ENCODE measurements around the gene KANSL1.

The KANSL1 gene

GRCh38 chr17:46110219-46110618, 83.0 kb downstream of the KANSL1 start:
- peaks cover 99% of the 10 kb centered on the region for H3K79me2 ChIP-seq (ENCODE audit: low read length)
- no peak overlapping the region for H3K27ac ChIP-seq (ENCODE audit: low read length)
- H3K4me2 ChIP-seq (ENCODE audit: low read depth, low read length): no peak overlapping the region
- no peak for DNase-seq
- H3K4me3 ChIP-seq (ENCODE audit: low read length): no peak overlapping the region
- H2AFZ ChIP-seq (ENCODE audit: low read length): no peak overlapping the region
- no peaks in the 10 kb centered on the region for H3F3A ChIP-seq (ENCODE audit: insufficient read depth, low read length)
- no peak for TF ChIP-seq EZH2 (optimal IDR thresholded peaks at IDR 0.05; ENCODE audit: low read depth, low read length)
- no peak for TF ChIP-seq CTCF (IDR thresholded peaks at IDR 0.05; ENCODE audit: low read length)
- no peak for TF ChIP-seq EZH2phosphoT487 (IDR thresholded peaks at IDR 0.05; ENCODE audit: low read length)
- H3K9me2 ChIP-seq (replicated peaks; ENCODE audit: insufficient read depth, low read length): no peaks in the 10 kb centered on the region
- H3K9ac ChIP-seq (ENCODE audit: low read length): no peak overlapping the region
- no peaks in the 10 kb centered on the region for H3K9me3 ChIP-seq (replicated peaks; ENCODE audit: insufficient read depth, low read length)
- H4K20me1 ChIP-seq (ENCODE audit: insufficient read depth, low read length): peaks cover 35% of the 10 kb centered on the region
- no peaks in the 10 kb centered on the region for H3K4me1 ChIP-seq (ENCODE audit: low read length)
- no peaks in the 10 kb centered on the region for H3K27me3 ChIP-seq (replicated peaks; ENCODE audit: insufficient read depth, low read length)
- no peaks in the 10 kb centered on the region for H3K36me3 ChIP-seq (replicated peaks; ENCODE audit: insufficient read depth, low read length)

GRCh38 chr17:46109603-46110189, 83.5 kb downstream of the KANSL1 start:
- H3K9me2 ChIP-seq (replicated peaks; ENCODE audit: insufficient read depth, low read length): no peaks in the 10 kb centered on the region
- no peak overlapping the region for H3K27ac ChIP-seq (ENCODE audit: low read length)
- peaks cover 99% of the 10 kb centered on the region for H3K79me2 ChIP-seq (ENCODE audit: low read length)
- no peak for DNase-seq
- H3K27me3 ChIP-seq (replicated peaks; ENCODE audit: insufficient read depth, low read length): no peaks in the 10 kb centered on the region
- no peak for TF ChIP-seq CTCF (IDR thresholded peaks at IDR 0.05; ENCODE audit: low read length)
- no peak for TF ChIP-seq EZH2 (optimal IDR thresholded peaks at IDR 0.05; ENCODE audit: low read depth, low read length)
- no peak for TF ChIP-seq EZH2phosphoT487 (IDR thresholded peaks at IDR 0.05; ENCODE audit: low read length)
- H3K9me3 ChIP-seq (replicated peaks; ENCODE audit: insufficient read depth, low read length): no peaks in the 10 kb centered on the region
- H3F3A ChIP-seq (ENCODE audit: insufficient read depth, low read length): no peaks in the 10 kb centered on the region
- no peaks in the 10 kb centered on the region for H3K4me1 ChIP-seq (ENCODE audit: low read length)
- no peak overlapping the region for H3K9ac ChIP-seq (ENCODE audit: low read length)
- H4K20me1 ChIP-seq (ENCODE audit: insufficient read depth, low read length): peaks cover 33% of the 10 kb centered on the region
- H3K36me3 ChIP-seq (replicated peaks; ENCODE audit: insufficient read depth, low read length): no peaks in the 10 kb centered on the region
- H3K4me3 ChIP-seq (ENCODE audit: low read length): no peak overlapping the region
- no peak overlapping the region for H2AFZ ChIP-seq (ENCODE audit: low read length)
- H3K4me2 ChIP-seq (ENCODE audit: low read depth, low read length): no peak overlapping the region

- Histone ChIP-seq H3K79me2 (ENCODE audit: low read length) (peaks cover 99% of the 10 kb centered on the region), H3K9me2 (replicated peaks; ENCODE audit: insufficient read depth, low read length) (no peaks in the 10 kb centered on the region), H3K27ac (ENCODE audit: low read length) (no peak overlapping the region), H3K36me3 (replicated peaks; ENCODE audit: insufficient read depth, low read length) (no peaks in the 10 kb centered on the region), H3K9me3 (replicated peaks; ENCODE audit: insufficient read depth, low read length) (no peaks in the 10 kb centered on the region), H3K4me2 (ENCODE audit: low read depth, low read length) (no peak overlapping the region), H3K9ac (ENCODE audit: low read length) (no peak overlapping the region), H3K27me3 (replicated peaks; ENCODE audit: insufficient read depth, low read length) (no peaks in the 10 kb centered on the region), H2AFZ (ENCODE audit: low read length) (no peak overlapping the region), H3F3A (ENCODE audit: insufficient read depth, low read length) (no peaks in the 10 kb centered on the region), H4K20me1 (ENCODE audit: insufficient read depth, low read length) (peaks cover 29% of the 10 kb centered on the region), H3K4me3 (ENCODE audit: low read length) (no peak overlapping the region), H3K4me1 (ENCODE audit: low read length) (no peaks in the 10 kb centered on the region)
- no peak for TF ChIP-seq EZH2 (optimal IDR thresholded peaks at IDR 0.05; ENCODE audit: low read depth, low read length)
- no peak for TF ChIP-seq EZH2phosphoT487 (IDR thresholded peaks at IDR 0.05; ENCODE audit: low read length)
- TF ChIP-seq CTCF (IDR thresholded peaks at IDR 0.05; ENCODE audit: low read length): no peak
- DNase-seq: no peak
Measured at GRCh38 chr17:46108550-46109110, 84.6 kb downstream of the KANSL1 start.
